HG02938 (cell line): ENCODE results near the gene C9orf85.
"Not testable (repeated sequence)": the region's sequence is repeated elsewhere in the genome, so short reads cannot be mapped to it uniquely, and the experiment has no call there.

Experiments used
- ATAC-seq: cut with Tn5 transposase; IDR thresholded peaks from one replicate; pipeline ENCODE4 v1.9.1; 2021; ENCODE audit warnings: mild to moderate bottlenecking, moderate library complexity; ENCODE audit not compliant: unreplicated experiment

C9orf85 gene, protein sequence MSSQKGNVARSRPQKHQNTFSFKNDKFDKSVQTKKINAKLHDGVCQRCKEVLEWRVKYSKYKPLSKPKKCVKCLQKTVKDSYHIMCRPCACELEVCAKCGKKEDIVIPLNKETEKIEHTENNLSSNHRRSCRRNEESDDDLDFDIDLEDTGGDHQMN

DNA sequence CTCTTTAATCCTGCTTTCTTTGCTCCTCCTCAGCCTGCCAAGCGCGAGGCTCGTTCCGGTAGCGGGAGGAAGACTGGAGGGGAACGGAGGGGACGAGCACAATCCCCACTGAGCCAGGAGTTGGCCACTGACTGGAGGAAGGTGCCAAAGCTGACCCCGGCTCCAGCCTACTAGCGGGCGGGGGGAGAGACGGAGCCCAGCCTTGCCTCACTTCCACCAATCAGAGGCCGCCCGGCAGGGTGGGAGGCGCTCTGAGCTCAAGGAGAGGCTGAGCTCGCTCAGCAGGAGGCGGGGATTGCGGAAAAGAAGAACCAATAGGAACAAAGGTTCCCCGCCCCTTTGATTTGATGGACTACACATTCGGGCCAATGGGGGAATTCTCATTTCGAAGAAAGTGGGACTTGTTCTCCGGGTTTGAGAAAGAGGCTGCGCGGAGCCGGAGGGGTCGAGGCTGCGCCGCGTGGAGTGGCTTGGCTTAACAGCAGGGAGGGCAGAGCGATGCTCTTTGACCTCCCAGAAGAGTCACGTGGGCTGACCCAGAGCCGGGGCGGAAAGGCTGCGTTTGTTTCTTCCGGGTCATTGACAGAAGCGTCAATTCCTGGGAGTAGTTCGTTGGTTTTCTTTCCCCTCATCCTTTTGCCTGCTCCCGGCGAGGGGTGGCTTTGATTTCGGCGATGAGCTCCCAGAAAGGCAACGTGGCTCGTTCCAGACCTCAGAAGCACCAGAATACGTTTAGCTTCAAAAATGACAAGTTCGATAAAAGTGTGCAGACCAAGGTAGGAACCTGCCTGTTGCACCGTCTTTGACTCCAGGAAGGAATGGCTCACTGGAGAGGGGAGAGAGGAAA, at the start of gene C9orf85, which contains the start of gene ABHD17B:
TSS of gene C9orf85 (plus strand) at position 579 of the 847 bp plus-strand sequence. CDS start at position 675, 96 bp downstream.
TSS of gene ABHD17B (minus strand) at position 133 of the 847 bp plus-strand sequence. CDS start 36,113 bp downstream, outside the sequence.
- ATAC-seq, result peak; percentile 92

- no peak for ATAC-seq
Observed at GRCh38 chr9:71863631-71864030, 47.8 kb upstream of the C9orf85 start.

DNA sequence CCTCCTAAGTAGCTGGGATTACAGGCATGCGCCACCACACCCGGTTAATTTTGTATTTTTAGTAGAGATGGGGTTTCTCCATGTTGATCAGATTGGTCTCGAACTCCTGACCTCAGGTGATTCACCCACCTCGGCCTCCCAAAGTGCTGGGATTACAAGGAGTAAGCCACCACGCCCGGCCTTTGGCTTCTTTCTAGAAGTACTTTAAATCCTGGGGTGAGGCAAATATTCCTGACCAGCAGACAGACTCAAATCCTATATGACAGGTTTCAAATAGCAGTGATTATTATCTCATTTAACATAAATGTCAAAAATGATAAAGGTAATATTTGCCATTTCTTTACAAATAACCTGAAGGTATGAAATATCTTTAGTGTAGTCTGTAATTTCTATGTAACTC, 36.1 kb upstream of the C9orf85 start:
- ATAC-seq, result no peak

DNA sequence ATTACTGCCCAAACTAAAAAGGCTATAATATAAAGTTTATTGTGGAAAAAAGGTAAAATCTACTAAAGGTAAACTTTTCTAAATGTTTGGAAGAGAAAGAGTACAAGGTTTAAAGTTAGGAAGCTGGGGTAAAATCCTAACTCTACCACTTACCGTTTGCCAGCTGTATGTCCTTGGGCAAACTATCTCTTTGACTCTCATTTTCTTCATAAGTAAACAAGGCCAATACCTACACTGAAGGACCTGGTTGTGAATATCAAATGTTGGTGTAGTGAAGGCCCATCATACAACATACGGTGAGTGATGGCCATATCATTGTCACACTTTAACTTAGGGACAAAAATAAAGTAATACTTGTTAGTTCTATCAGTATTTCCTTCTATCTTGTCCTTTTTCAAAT, 35.3 kb upstream of the C9orf85 start:
- ATAC-seq, result no peak

DNA sequence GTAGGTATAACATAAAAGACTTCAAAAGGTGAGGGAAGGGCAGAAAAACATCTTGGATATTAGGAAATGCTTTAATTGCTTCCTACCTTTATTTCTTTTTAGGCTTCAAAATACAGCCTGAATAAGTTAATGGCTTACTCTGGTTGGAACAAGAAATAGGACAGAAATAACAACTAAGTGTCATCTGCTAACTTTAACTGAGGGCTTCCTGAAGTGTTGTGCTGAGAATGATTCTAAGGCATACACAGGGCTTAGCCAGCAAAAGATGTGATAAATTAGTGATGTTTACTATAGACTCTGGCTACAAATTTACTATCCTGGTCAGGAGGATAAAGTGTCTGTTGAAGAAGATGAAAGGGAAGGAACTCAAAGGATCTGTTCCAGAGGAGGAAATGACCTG, 34.6 kb upstream of the C9orf85 start:
- no peak for ATAC-seq

DNA sequence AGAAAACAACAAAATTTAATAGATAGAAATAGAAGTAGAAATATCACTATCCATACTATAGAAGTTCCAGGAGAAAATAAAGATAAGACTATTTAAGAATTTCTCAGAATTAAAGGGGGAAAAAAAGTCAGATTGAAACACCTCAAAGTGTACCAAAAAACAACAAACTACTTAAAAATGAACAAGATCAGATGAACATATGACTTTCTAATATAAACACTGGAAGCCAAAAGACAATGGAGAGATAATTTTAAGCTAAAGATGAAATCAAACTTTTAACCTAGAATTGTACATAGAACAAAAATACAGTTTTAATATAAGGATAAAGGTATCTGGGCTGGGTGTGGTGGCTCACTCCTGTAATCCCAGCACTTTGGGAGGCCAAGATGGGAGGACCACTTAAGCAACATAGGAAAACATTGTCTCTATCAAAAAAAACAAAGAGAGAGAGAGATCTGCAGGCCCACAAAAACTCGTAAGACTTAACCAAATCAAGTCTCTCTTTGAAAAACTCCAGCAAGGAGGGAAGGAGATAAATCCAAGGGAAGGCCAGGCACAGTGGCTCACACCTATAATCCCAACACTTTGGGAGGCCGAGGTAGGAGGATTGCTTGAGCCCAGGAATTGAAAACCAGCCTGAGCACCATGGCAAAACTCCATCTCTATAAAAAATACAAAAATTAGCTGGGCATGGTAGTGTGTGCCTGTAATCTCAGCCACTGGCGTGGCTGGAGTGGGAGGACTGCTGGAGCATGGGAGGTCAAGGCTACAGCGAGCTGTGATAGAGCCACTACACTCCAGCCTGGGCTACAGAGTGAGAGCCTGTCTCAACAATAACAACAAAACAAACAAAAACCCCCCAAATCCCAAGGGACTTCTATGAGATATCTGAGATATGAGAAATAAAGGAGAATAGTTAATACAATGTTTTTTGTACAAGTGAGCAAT, 32.8 kb upstream of the C9orf85 start:
- no peak for ATAC-seq

DNA sequence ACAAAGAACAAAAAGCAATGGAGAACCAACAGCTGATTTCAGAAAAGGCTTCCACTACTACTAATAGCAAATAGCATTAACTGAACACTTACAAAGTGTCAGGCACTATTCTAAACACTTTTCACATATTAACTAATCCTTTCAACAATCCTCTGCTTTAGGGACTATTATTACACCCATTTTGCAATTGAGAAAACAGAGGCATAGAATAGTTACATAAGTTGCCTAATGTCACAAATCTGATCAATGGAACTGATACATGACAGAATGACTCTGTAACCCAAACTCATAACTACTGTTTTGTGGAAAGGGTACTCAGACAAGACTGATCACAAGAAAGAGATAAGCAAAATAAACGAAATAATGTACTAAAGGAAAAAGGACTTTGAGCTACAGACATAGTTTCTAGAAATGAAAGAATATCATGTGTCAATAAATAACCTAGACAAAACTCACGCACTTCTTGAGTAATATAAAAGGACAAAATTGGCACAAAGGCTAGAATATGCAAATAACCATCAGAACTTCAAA, 31.7 kb upstream of the C9orf85 start:
- ATAC-seq, result no peak

DNA sequence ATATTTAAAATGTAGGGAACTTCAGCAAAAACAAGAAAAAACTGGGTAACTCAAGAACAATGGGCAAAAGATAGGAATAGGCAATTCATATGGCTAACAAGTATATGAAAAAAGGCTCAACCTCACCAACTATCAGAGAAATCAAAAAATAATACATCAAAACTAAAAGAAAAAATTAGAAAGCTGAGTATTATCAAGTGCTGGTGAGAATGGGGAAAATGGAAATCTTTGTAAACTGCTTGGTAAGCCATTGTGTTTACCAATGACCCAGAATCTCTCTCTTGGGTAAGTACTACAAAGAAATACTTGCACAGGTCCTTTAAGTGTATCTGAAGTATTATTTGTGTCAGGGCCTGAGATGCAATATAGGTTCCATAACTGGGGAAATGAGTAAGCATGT, 27.4 kb upstream of the C9orf85 start:
- ATAC-seq, result no peak

DNA sequence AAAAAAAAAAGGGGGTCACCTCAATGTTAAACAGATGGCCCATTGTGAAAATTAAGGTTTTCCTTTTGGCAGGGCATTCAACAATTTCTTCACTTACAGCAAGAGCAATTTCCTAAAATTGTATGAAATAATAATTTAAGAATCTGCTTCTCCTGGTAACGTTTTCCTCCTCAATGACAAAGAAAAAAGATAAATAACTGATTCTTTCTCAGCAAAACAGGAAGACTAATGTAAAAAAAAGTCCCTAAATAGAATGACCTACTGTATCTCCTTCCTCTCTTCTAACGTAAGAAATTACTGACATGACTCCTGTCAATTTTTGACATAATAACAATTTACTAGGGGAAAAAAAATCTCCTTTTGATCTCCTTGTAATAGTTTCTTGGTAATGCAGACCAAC, 26.0 kb upstream of the C9orf85 start:
- no peak for ATAC-seq

GRCh38 chr9:71886015-71886414, 25.4 kb upstream of the C9orf85 start:
- ATAC-seq, result no peak

DNA sequence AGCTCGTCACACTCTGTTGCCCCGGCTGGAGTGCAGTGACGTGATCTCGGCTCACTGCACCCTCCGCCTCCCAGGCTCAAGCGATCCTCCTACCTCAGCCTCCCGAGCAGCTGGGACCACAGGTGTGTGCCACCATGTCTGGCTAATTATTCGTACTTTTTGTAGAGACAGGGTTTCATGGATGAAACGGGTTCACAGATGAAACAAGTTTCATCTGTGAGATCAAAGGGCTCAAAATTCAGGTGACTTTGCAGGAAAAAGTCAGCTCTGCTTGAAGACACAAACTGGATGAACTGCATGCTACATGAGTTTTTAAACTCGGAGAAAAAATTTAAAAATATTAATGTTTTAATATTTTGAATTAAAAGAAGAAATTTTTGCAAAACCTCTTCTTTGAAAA, 24.9 kb upstream of the C9orf85 start:
- ATAC-seq, result no peak

DNA sequence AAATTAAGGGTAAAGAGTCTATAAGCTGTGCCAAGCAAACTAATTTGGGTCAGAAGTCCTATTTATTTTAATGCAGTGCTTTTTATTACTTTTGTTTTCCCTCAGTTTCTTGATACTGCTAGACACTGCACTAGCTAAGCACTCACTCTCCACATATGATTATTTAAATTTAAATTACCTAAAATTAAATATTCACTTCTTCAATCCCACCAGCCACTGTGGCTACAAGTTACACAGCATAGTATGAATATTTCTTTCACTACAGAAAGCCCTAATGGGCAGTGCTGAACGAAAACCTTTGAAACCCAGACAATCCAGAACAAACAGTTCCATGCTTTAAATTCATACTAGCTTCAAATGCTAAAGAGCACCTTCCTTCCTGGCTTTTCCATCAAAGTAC, 24.1 kb upstream of the C9orf85 start:
- ATAC-seq, result no peak

- no peak for ATAC-seq
Observed at GRCh38 chr9:71890042-71890679, 21.3 kb upstream of the C9orf85 start.

DNA sequence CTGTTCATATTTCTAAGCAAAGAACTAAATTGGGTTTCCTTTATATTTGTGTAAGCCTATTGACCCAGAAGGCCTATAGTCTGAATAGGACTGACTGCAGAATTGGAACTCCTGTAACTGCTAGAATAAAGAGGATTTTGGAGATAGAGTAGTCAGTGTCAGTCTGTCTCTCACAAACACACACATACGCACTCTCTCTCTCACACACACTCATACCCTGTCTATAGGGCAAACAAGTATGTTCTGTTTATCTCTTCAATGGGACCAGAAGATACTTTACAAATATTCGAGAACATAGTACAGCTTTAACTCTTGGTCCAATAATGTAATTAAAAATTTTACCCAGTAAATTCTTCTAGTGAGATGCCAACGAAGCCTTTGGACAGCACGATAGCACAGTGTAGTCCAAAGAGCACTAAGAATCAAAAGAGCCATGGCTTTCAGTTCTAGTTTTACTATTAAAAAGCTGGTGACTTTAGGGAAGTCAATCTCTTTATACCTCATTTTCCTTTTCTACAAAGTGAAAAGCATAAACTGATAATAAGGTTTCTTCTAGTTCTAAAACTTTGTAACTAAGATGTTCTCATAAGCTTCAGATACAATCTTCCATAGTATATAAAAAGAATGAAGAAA, 19.8 kb upstream of the C9orf85 start:
- ATAC-seq, result no peak

DNA sequence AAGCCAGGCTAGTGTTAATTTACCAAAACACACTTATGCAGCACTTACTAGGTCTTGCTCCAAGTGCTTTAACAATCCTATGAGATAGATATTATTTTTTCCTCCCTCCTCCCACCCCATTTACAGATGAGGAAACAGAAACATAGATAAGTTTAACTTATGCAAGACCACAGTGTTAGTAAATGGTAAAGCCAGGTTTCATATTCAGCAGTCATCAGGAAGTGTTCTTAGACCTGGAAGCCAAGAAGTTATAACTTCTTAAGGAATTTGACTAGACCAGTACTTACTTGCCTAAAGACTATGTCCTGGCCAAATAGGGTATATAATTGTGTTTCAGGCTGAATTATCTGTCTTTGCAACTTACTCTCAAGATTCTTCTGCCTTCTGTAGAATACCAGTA, 16.3 kb upstream of the C9orf85 start:
- peak; percentile 40 for ATAC-seq

GRCh38 chr9:71895955-71896354, 15.5 kb upstream of the C9orf85 start:
- ATAC-seq, result no peak

DNA sequence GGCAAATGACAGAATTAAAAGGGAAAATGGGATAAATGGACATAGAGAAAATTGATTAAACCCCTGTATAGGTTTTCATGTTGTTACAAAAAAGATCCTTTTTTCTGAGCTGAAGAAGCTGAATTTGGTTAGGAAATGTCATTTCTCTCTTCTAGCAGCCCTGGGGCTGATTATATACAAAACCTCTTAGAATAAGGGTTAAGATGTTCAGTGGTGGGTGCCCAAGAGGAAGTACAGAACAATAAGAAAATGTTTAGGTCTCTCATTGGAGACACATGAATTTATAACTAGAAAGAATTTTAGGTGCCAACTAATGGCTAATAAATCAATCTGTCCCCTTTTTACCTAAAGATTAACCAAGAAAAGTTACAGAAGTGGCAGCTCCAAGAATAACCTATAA, 14.7 kb upstream of the C9orf85 start:
- ATAC-seq, result no peak

- ATAC-seq, result peak; percentile 51
Observed at GRCh38 chr9:71897577-71897976, 13.9 kb upstream of the C9orf85 start.

- not testable (repeated sequence) for ATAC-seq
Observed at GRCh38 chr9:71898756-71899155, 12.7 kb upstream of the C9orf85 start.
